ENCODE results near the gene IFIT2.
"Not testable (repeated sequence)": the region's sequence is repeated elsewhere in the genome, so short reads cannot be mapped to it uniquely, and the experiment has no call there.

The IFIT2 gene

GRCh38 chr10:89307269-89307577 lies 5.4 kb downstream of the IFIT2 start:
- DNase-seq (ENCODE audit: low read depth in 2 of 2): no peak

- DNase-seq (ENCODE audit: low read depth in 2 of 2): no peak
Observed at GRCh38 chr10:89308266-89308665, 6.4 kb downstream of the IFIT2 start.

- DNase-seq (ENCODE audit: low read depth in 2 of 2): no peak
Observed at GRCh38 chr10:89308736-89309135, 6.9 kb downstream of the IFIT2 start.

GRCh38 chr10:89309156-89310055 lies 7.6 kb downstream of the IFIT2 start:
- no peak for DNase-seq (ENCODE audit: low read depth in 2 of 2)

GRCh38 chr10:89310056-89310893 lies 8.4 kb downstream of the IFIT2 start:
- no peak for DNase-seq (ENCODE audit: low read depth in 2 of 2)

- DNase-seq (ENCODE audit: low read depth in 2 of 2): no peak
Observed at GRCh38 chr10:89312973-89313372, 11.1 kb downstream of the IFIT2 start.

- no peak for DNase-seq (ENCODE audit: low read depth in 2 of 2)
Observed at GRCh38 chr10:89314676-89315075, 12.8 kb downstream of the IFIT2 start.

GRCh38 chr10:89318047-89318446 lies 16.2 kb downstream of the IFIT2 start:
- DNase-seq (ENCODE audit: low read depth in 2 of 2): not testable (repeated sequence)

- not testable (repeated sequence) for DNase-seq (ENCODE audit: low read depth in 2 of 2)
Observed at GRCh38 chr10:89325081-89325480, 23.2 kb downstream of the IFIT2 start.

GRCh38 chr10:89325856-89326255 lies 24.0 kb downstream of the IFIT2 start:
- not testable (repeated sequence) for DNase-seq (ENCODE audit: low read depth in 2 of 2)

GRCh38 chr10:89327803-89328441 lies 26.1 kb downstream of the IFIT2 start, which contains the start of gene IFIT3:
TSS of gene IFIT3 (plus strand) at chr10:89327997. CDS start at chr10:89328074, 77 bp downstream.
- DNase-seq (ENCODE audit: low read depth in 2 of 2): peak; percentile 97

GRCh38 chr10:89329151-89329550 lies 27.3 kb downstream of the IFIT2 start:
- no peak for DNase-seq (ENCODE audit: low read depth in 2 of 2)

GRCh38 chr10:89330014-89330413 lies 28.2 kb downstream of the IFIT2 start:
- not testable (repeated sequence) for DNase-seq (ENCODE audit: low read depth in 2 of 2)

GRCh38 chr10:89330537-89331212 lies 28.8 kb downstream of the IFIT2 start:
- DNase-seq (ENCODE audit: low read depth in 2 of 2): no peak

GRCh38 chr10:89331487-89332122 lies 29.8 kb downstream of the IFIT2 start:
- not testable (repeated sequence) for DNase-seq (ENCODE audit: low read depth in 2 of 2)

GRCh38 chr10:89332123-89332633 lies 30.3 kb downstream of the IFIT2 start:
- DNase-seq (ENCODE audit: low read depth in 2 of 2): no peak

GRCh38 chr10:89335226-89335625 lies 33.4 kb downstream of the IFIT2 start:
- no peak for DNase-seq (ENCODE audit: low read depth in 2 of 2)

GRCh38 chr10:89336241-89336640 lies 34.4 kb downstream of the IFIT2 start:
- DNase-seq (ENCODE audit: low read depth in 2 of 2): no peak

- DNase-seq (ENCODE audit: low read depth in 2 of 2): no peak
Observed at GRCh38 chr10:89337484-89337883, 35.6 kb downstream of the IFIT2 start.

- no peak for DNase-seq (ENCODE audit: low read depth in 2 of 2)
Observed at GRCh38 chr10:89338713-89339112, 36.9 kb downstream of the IFIT2 start.

- DNase-seq (ENCODE audit: low read depth in 2 of 2): no peak
Observed at GRCh38 chr10:89339875-89340274, 38.0 kb downstream of the IFIT2 start.

Data from fibroblast of skin of left quadriceps (primary cell).